ENCODE data around the gene LZTFL1. TPM values are rescaled to one million over a fixed set of nuclear protein-coding genes. Genes with fewer than 3 reads are reported as not detected.

Gene LZTFL1
- total RNA-seq, 1 experiment from 2014 or later: 9.1 TPM

DNA sequence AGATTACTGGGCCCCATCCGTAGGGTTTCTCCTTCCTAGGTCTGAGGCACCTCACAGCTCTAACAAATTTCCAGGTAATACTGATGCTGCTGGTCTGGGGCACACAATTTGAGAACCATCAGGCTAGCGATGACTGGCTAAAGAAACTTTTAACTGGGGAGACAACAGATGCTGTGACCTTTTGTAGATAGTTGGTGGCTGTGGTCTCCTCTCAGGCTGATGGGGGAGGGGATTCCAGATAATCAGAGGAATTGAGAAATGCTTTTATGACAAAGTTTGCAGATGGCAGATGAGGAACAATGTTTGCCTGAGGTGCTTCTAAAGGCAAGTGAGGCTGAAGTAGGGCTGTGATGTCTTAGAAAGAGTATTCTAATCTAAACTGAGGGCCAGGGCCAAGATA, 30.6 kb upstream of the LZTFL1 start:
- TF ChIP-seq, protein P1, sequence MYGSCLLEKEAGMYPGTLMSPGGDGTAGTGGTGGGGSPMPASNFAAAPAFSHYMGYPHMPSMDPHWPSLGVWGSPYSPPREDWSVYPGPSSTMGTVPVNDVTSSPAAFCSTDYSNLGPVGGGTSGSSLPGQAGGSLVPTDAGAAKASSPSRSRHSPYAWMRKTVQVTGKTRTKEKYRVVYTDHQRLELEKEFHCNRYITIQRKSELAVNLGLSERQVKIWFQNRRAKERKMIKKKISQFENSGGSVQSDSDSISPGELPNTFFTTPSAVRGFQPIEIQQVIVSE (CRISPR knock-in tag; IDR thresholded peaks at IDR 0.05; ENCODE audit: borderline replicate concordance): no peak
- TF ChIP-seq, protein P2, sequence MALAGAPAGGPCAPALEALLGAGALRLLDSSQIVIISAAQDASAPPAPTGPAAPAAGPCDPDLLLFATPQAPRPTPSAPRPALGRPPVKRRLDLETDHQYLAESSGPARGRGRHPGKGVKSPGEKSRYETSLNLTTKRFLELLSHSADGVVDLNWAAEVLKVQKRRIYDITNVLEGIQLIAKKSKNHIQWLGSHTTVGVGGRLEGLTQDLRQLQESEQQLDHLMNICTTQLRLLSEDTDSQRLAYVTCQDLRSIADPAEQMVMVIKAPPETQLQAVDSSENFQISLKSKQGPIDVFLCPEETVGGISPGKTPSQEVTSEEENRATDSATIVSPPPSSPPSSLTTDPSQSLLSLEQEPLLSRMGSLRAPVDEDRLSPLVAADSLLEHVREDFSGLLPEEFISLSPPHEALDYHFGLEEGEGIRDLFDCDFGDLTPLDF (CRISPR knock-in tag; IDR thresholded peaks at IDR 0.05): no peak
- TF ChIP-seq, protein P3, sequence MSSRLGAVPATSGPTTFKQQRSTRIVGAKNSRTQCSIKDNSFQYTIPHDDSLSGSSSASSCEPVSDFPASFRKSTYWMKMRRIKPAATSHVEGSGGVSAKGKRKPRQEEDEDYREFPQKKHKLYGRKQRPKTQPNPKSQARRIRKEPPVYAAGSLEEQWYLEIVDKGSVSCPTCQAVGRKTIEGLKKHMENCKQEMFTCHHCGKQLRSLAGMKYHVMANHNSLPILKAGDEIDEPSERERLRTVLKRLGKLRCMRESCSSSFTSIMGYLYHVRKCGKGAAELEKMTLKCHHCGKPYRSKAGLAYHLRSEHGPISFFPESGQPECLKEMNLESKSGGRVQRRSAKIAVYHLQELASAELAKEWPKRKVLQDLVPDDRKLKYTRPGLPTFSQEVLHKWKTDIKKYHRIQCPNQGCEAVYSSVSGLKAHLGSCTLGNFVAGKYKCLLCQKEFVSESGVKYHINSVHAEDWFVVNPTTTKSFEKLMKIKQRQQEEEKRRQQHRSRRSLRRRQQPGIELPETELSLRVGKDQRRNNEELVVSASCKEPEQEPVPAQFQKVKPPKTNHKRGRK (CRISPR knock-in tag; IDR thresholded peaks at IDR 0.05; ENCODE audit: borderline replicate concordance): no peak
- TF ChIP-seq ZNF219 (CRISPR knock-in tag; IDR thresholded peaks at IDR 0.05; ENCODE audit: borderline replicate concordance): no peak
- no peak for TF ChIP-seq NR3C1 (CRISPR knock-in tag; conservative IDR thresholded peaks at IDR 0.05; ENCODE audit: low read depth)
- TF ChIP-seq NR2C2 (CRISPR knock-in tag; IDR thresholded peaks at IDR 0.05): no peak
- no peak for TF ChIP-seq FOXP1 (CRISPR knock-in tag; IDR thresholded peaks at IDR 0.05; ENCODE audit: borderline replicate concordance)
- TF ChIP-seq JAZF1 (CRISPR knock-in tag; IDR thresholded peaks at IDR 0.05): no peak
- no peak for TF ChIP-seq MYBL2 (CRISPR knock-in tag; IDR thresholded peaks at IDR 0.05)
- TF ChIP-seq, protein P4, sequence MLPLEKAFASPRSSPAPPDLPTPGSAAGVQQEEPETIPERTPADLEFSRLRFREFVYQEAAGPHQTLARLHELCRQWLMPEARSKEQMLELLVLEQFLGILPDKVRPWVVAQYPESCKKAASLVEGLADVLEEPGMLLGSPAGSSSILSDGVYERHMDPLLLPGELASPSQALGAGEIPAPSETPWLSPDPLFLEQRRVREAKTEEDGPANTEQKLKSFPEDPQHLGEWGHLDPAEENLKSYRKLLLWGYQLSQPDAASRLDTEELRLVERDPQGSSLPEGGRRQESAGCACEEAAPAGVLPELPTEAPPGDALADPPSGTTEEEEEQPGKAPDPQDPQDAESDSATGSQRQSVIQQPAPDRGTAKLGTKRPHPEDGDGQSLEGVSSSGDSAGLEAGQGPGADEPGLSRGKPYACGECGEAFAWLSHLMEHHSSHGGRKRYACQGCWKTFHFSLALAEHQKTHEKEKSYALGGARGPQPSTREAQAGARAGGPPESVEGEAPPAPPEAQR (CRISPR knock-in tag; IDR thresholded peaks at IDR 0.05): no peak
- TF ChIP-seq ZNF232 (CRISPR knock-in tag; IDR thresholded peaks at IDR 0.05): no peak
- TF ChIP-seq IRF2 (CRISPR knock-in tag; IDR thresholded peaks at IDR 0.05; ENCODE audit: borderline replicate concordance, low read depth): no peak
- TF ChIP-seq TEAD1 (CRISPR knock-in tag; IDR thresholded peaks at IDR 0.05): no peak
- TF ChIP-seq CBFB (CRISPR knock-in tag; IDR thresholded peaks at IDR 0.05; ENCODE audit: low read depth): no peak
- TF ChIP-seq, protein P5, sequence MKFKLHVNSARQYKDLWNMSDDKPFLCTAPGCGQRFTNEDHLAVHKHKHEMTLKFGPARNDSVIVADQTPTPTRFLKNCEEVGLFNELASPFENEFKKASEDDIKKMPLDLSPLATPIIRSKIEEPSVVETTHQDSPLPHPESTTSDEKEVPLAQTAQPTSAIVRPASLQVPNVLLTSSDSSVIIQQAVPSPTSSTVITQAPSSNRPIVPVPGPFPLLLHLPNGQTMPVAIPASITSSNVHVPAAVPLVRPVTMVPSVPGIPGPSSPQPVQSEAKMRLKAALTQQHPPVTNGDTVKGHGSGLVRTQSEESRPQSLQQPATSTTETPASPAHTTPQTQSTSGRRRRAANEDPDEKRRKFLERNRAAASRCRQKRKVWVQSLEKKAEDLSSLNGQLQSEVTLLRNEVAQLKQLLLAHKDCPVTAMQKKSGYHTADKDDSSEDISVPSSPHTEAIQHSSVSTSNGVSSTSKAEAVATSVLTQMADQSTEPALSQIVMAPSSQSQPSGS (CRISPR knock-in tag; IDR thresholded peaks at IDR 0.05; ENCODE audit: borderline replicate concordance, low read depth): no peak
- ATAC-seq: no peak
- ChIA-PET POLR2A (no interaction called here), CTCF (interaction anchor here (2.1 kb wide), 1 partner anchor 207 kb away, joined by 5 read pairs; no protein-coding TSS in a partner anchor)
- DNase-seq (ENCODE audit: low spot score): no peak
- no peaks in the 10 kb centered on the region for H3K9me3 Mint-ChIP-seq
- H3K4me1 Mint-ChIP-seq: peaks cover 13% of the 10 kb centered on the region
- H3K36me3 Mint-ChIP-seq: no peaks in the 10 kb centered on the region
- H3K27me3 Mint-ChIP-seq (ENCODE audit: low read depth): peaks cover 5% of the 10 kb centered on the region
- H3K27ac Mint-ChIP-seq: no peak overlapping the region
- no peak overlapping the region for H3K4me3 Mint-ChIP-seq

DNA sequence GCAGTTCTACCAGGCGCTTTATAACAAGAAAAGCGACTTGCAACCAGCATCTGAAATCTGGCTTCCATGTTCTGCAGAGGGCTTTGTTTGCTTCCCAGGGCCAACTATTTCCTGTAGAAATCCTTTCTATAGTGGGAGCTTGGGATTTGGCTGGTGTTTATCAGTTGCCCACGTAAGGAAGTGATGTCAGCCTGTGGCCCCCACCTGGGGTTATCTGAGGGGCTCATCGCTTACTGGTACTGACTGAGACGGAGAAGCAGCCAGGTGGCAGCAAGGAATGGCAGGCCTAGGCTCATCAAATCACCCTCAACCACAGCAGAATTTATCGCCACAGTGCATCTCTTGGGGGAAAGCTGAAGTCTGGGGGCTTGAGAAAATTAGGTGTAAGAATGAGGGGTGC, 29.9 kb upstream of the LZTFL1 start:
- Mint-ChIP-seq H3K36me3 (no peaks in the 10 kb centered on the region), H3K27me3 (ENCODE audit: low read depth) (peaks cover 5% of the 10 kb centered on the region), H3K4me1 (peaks cover 13% of the 10 kb centered on the region), H3K4me3 (no peak overlapping the region), H3K27ac (no peak overlapping the region), H3K9me3 (no peaks in the 10 kb centered on the region)
- POLR2A ChIA-PET: no interaction called here
- no peak for TF ChIP-seq GABPB1 (CRISPR knock-in tag; IDR thresholded peaks at IDR 0.05)
- no peak for TF ChIP-seq RORB (CRISPR knock-in tag; IDR thresholded peaks at IDR 0.05)
- TF ChIP-seq NR2C2 (CRISPR knock-in tag; IDR thresholded peaks at IDR 0.05): no peak
- TF ChIP-seq ZNF219 (CRISPR knock-in tag; IDR thresholded peaks at IDR 0.05; ENCODE audit: borderline replicate concordance): no peak
- TF ChIP-seq, protein P6, sequence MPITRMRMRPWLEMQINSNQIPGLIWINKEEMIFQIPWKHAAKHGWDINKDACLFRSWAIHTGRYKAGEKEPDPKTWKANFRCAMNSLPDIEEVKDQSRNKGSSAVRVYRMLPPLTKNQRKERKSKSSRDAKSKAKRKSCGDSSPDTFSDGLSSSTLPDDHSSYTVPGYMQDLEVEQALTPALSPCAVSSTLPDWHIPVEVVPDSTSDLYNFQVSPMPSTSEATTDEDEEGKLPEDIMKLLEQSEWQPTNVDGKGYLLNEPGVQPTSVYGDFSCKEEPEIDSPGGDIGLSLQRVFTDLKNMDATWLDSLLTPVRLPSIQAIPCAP (CRISPR knock-in tag; IDR thresholded peaks at IDR 0.05): no peak
- no peak for TF ChIP-seq TCF7 (CRISPR knock-in tag; IDR thresholded peaks at IDR 0.05; ENCODE audit: low read depth)
- CTCF ChIA-PET: interaction anchor here (0.6 to 2.1 kb wide), 2 partner anchors 111 to 207 kb away, joined by 3 to 5 read pairs; no protein-coding TSS in a partner anchor
- no peak for DNase-seq (ENCODE audit: low spot score)
- peak; percentile 55 for ATAC-seq

Data from WTC11 (cell line).